Natural killer cell (primary cell): Measurements from ENCODE around the gene RNF157. TPM values are rescaled to one million over a fixed set of nuclear protein-coding genes. Genes with fewer than 3 reads are reported as not detected.
A peak's percentile ranks its signal among the peaks of the same experiment; 100 is the strongest.

Source experiments
- ATAC-seq, 3 donors: fragments of 150-1000 bp in 2 of 3; fragments of 200-7000 bp in 1 of 3; cut with Tn5 transposase; 1 replicate in 1 of 3; 2 replicates in 2 of 3; pipeline ENCODE4 v1.10.0; 2021; ENCODE audit warnings: mild to moderate bottlenecking in 2 of 3, moderate library complexity in 2 of 3
- DNase-seq, 2 donors: peaks; one replicate each; pipeline versions ENCODE4 v3.0.0 to v3.0.0-alpha.2; 2013 to 2021; ENCODE audit warnings: mixed read lengths in 1 of 2
- H3K27ac ChIP-seq: one replicate; pipeline ENCODE4 v1.5.1; 2013; ENCODE audit warnings: mild to moderate bottlenecking, low read length
- H3K27me3 ChIP-seq: one replicate; pipeline ENCODE4 v1.6.1; 2013; ENCODE audit warnings: low read length; ENCODE audit not compliant: control insufficient read depth, insufficient read depth
- H3K36me3 ChIP-seq: one replicate; pipeline ENCODE4 v1.6.1; 2013; ENCODE audit warnings: low read length; ENCODE audit not compliant: control insufficient read depth, insufficient read depth
- H3K4me1 ChIP-seq: one replicate; pipeline ENCODE4 v1.6.1; 2013; ENCODE audit warnings: low read length; ENCODE audit not compliant: control insufficient read depth, insufficient read depth
- H3K4me3 ChIP-seq: one replicate; pipeline ENCODE4 v1.5.1; 2013; ENCODE audit warnings: low read length
- H3K9me3 ChIP-seq: one replicate; pipeline ENCODE4 v1.6.1; 2013; ENCODE audit warnings: low read length; ENCODE audit not compliant: control insufficient read depth, insufficient read depth
- H3K27ac Mint-ChIP-seq, 2 donors: one replicate each; pipeline ENCODE4 v1.8.0; 2022; ENCODE audit warnings: mild to moderate bottlenecking in 2 of 2, mixed read lengths in 2 of 2, moderate library complexity in 1 of 2
- H3K27me3 Mint-ChIP-seq, 2 donors: one replicate each; pipeline ENCODE4 v1.8.0; 2022; ENCODE audit warnings: low read depth in 2 of 2, mixed read lengths in 2 of 2
- H3K36me3 Mint-ChIP-seq: one replicate; pipeline ENCODE4 v1.8.0; 2022; ENCODE audit warnings: mixed read lengths
- H3K4me1 Mint-ChIP-seq, 2 donors: one replicate each; pipeline ENCODE4 v1.8.0; 2022; ENCODE audit warnings: mixed read lengths in 2 of 2
- H3K4me3 Mint-ChIP-seq: one replicate; pipeline ENCODE4 v1.8.0; 2022; ENCODE audit warnings: mild to moderate bottlenecking, moderate library complexity, mixed read lengths
- H3K9me3 Mint-ChIP-seq, 2 donors: one replicate each; pipeline ENCODE4 v1.8.0; 2022; ENCODE audit warnings: mixed read lengths in 2 of 2
- CTCF ChIP-seq: fragments of 200-600 bp; IDR thresholded peaks from one replicate; pipeline ENCODE4 v1.8.0; 2022; ENCODE audit warnings: antibody characterized with exemption
- WGBS: methylation state at CpG from one replicate; pipeline ENCODE4 v1.1.7; 2013; ENCODE audit warnings: missing lambda C conversion rate; ENCODE audit not compliant: insufficient coverage; 5-methylcytosine and 5-hydroxymethylcytosine counted together
- intact Hi-C: fragments of 100-400 bp; cut with micrococcal nuclease; formaldehyde crosslinking; loops from one replicate; pipeline ENCODE4 v1.14.2; 2022
- total RNA-seq, 4 donors: library from RNA; stranded (reverse); fragments of 120-200 nt in 1 of 4; gene quantifications; one replicate each; pipeline versions ENCODE4 v1.2.3 to v1.2.4, GENCODE V29; 2013 to 2022

Gene RNF157
- total RNA-seq, 3 donors from 2014 or later (not counting 1 experiment from before 2014, with no cell fraction given): 4.9 to 9.1 (median 8.5) TPM

GRCh38 chr17:76138896-76139752 lies 101.2 kb downstream of the RNF157 start:
- Histone ChIP-seq H3K36me3 (no peaks in the 10 kb centered on the region), H3K9me3 (no peaks in the 10 kb centered on the region), H3K27ac (no peak overlapping the region), H3K27me3 (peaks cover 18% of the 10 kb centered on the region), H3K4me3 (no peak overlapping the region), H3K4me1 (peaks cover 41% of the 10 kb centered on the region)
- Mint-ChIP-seq H3K27ac (peak overlapping the region in 1 of 2 donors; percentile 49), H3K4me1 (peaks cover 27 to 46% of the 10 kb centered on the region in 2 donors), H3K36me3 (no peaks in the 10 kb centered on the region), H3K4me3 (peak overlapping the region; percentile 6), H3K9me3 (no peaks in the 10 kb centered on the region), H3K27me3 (peaks cover 0 to 7% of the 10 kb centered on the region in 2 donors)
- ATAC-seq (no peak), DNase-seq (no peak)
- intact Hi-C loops: no loop called here
- 92% methylated on average over 15 of the region's 15 CpGs for WGBS
- no peak for TF ChIP-seq CTCF

DNA sequence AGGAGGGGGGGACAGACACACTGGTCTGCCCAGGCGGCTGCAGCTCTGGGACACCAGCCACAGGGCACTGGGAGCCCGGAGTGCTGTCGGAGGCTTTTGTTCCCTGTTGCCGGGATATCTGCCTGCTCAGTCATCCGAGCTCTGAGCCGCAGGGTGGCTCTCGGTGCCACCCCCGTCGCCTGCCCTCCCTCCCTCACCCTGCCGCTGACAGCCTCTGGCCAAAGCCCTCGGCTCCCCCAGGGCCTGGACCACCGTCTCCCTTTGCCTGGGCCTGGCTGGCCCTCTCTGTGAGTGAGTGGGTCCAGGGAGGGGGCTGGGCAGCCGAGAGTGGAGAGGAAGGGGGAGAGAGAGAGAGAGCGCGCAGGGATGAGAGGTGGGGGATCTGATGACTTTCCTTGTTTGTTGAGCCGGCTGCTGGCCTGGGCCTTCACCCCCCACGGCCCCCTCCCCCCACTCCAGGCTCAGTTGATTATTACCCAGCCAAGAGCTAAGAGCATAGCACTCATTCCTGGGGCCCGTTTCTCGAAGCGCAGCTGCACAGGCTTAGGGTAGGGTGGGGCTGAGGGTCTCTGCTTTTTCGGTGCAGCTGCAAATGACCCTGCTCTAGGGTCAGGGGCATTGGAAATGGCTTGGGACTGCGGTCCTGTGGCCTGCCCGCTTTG lies 101.9 kb downstream of the RNF157 start:
- intact Hi-C loops: no loop called here
- TF ChIP-seq CTCF: no peak
- H3K27me3 Mint-ChIP-seq: peaks cover 0 to 7% of the 10 kb centered on the region in 2 donors
- H3K36me3 ChIP-seq: no peaks in the 10 kb centered on the region
- H3K27me3 ChIP-seq: peaks cover 18% of the 10 kb centered on the region
- peaks cover 33% of the 10 kb centered on the region for H3K4me1 ChIP-seq
- peaks cover 22 to 43% of the 10 kb centered on the region in 2 donors for H3K4me1 Mint-ChIP-seq
- no peak for ATAC-seq
- no peaks in the 10 kb centered on the region for H3K36me3 Mint-ChIP-seq
- H3K9me3 Mint-ChIP-seq: no peaks in the 10 kb centered on the region
- no peak overlapping the region for H3K27ac Mint-ChIP-seq
- 91% methylated on average over 19 of the region's 23 CpGs for WGBS
- H3K27ac ChIP-seq: no peak overlapping the region
- no peaks in the 10 kb centered on the region for H3K9me3 ChIP-seq
- H3K4me3 ChIP-seq: no peak overlapping the region
- DNase-seq: no peak
- no peak overlapping the region for H3K4me3 Mint-ChIP-seq

- Mint-ChIP-seq H3K27me3 (peaks cover 0 to 7% of the 10 kb centered on the region in 2 donors), H3K4me1 (peaks cover 15 to 36% of the 10 kb centered on the region in 2 donors), H3K27ac (no peak overlapping the region), H3K36me3 (no peaks in the 10 kb centered on the region), H3K9me3 (no peaks in the 10 kb centered on the region), H3K4me3 (no peak overlapping the region)
- ATAC-seq (no peak), DNase-seq (no peak)
- H3K9me3 ChIP-seq: no peaks in the 10 kb centered on the region
- H3K27ac ChIP-seq: no peak overlapping the region
- no peak for TF ChIP-seq CTCF
- H3K4me1 ChIP-seq: peaks cover 25% of the 10 kb centered on the region
- H3K36me3 ChIP-seq: no peaks in the 10 kb centered on the region
- intact Hi-C loops: no loop called here
- 82% methylated on average over 54 of the region's 54 CpGs for WGBS
- no peak overlapping the region for H3K4me3 ChIP-seq
- peaks cover 18% of the 10 kb centered on the region for H3K27me3 ChIP-seq
Measured at GRCh38 chr17:76137351-76138233, 102.7 kb downstream of the RNF157 start.
